ENCODE results near the gene RPS3.

Gene RPS3

DNA sequence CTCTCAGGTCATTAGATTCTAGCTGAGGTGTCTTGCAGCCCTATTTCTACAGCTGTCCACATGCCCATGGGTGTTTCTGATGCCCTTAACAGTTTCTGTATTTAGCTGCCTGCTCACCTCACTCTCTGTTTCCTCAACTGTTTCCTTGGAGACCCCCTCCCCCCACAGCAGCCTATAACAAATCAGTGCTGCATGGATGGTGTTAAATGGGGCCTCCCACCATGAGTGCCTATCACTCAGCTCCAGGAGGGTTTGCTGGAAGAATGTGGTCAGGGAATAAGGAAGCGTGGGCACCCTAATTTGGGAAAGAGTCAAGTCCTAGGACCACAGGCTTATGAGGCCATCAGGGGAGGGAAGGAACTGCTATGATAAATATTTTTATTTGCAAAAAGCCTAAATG is 25.1 kb downstream of the RPS3 start:
- TF ChIP-seq CTCF (IDR thresholded peaks at IDR 0.05; ENCODE audit: insufficient read depth, low read length, poor library complexity, severe bottlenecking): no peak
- Histone ChIP-seq H3K27me3 (replicated peaks; ENCODE audit: control insufficient read depth, insufficient read depth, low read length) (no peaks in the 10 kb centered on the region), H3K4me3 (replicated peaks; ENCODE audit: low read depth, low read length) (no peak overlapping the region), H3K36me3 (ENCODE audit: control insufficient read depth, insufficient read depth, low read length) (peaks cover 2% of the 10 kb centered on the region; the same call in 1 of the 2 replicates)
- no peak for DNase-seq (ENCODE audit: extremely low read depth, insufficient read length)

- Histone ChIP-seq H3K4me3 (replicated peaks; ENCODE audit: low read depth, low read length) (no peak overlapping the region), H3K27me3 (replicated peaks; ENCODE audit: control insufficient read depth, insufficient read depth, low read length) (no peaks in the 10 kb centered on the region), H3K36me3 (ENCODE audit: control insufficient read depth, insufficient read depth, low read length) (peaks cover 2% of the 10 kb centered on the region; the same call in 1 of the 2 replicates)
- TF ChIP-seq CTCF (IDR thresholded peaks at IDR 0.05; ENCODE audit: insufficient read depth, low read length, poor library complexity, severe bottlenecking): peak; percentile 27
- DNase-seq (ENCODE audit: extremely low read depth, insufficient read length): no peak
Observed at GRCh38 chr11:75425422-75425821, 26.1 kb downstream of the RPS3 start.

GRCh38 chr11:75426720-75427086 is 27.4 kb downstream of the RPS3 start:
- no peaks in the 10 kb centered on the region for H3K27me3 ChIP-seq (replicated peaks; ENCODE audit: control insufficient read depth, insufficient read depth, low read length)
- TF ChIP-seq CTCF (IDR thresholded peaks at IDR 0.05; ENCODE audit: insufficient read depth, low read length, poor library complexity, severe bottlenecking): no peak

GRCh38 chr11:75427181-75427580 is 27.9 kb downstream of the RPS3 start:
- Histone ChIP-seq H3K27me3 (replicated peaks; ENCODE audit: control insufficient read depth, insufficient read depth, low read length) (peaks cover 1% of the 10 kb centered on the region; the same call in 1 of the 2 replicates), H3K36me3 (ENCODE audit: control insufficient read depth, insufficient read depth, low read length) (peaks cover 2% of the 10 kb centered on the region; the same call in 1 of the 2 replicates), H3K4me3 (replicated peaks; ENCODE audit: low read depth, low read length) (no peak overlapping the region)
- DNase-seq (ENCODE audit: extremely low read depth, insufficient read length): no peak
- no peak for TF ChIP-seq CTCF (IDR thresholded peaks at IDR 0.05; ENCODE audit: insufficient read depth, low read length, poor library complexity, severe bottlenecking)

More at GRCh38 chr11:75426720-75427086, 27.4 kb downstream of the RPS3 start:
- DNase-seq (ENCODE audit: extremely low read depth, insufficient read length): no peak
- Histone ChIP-seq H3K36me3 (ENCODE audit: control insufficient read depth, insufficient read depth, low read length) (peaks cover 2% of the 10 kb centered on the region; the same call in 1 of the 2 replicates), H3K4me3 (replicated peaks; ENCODE audit: low read depth, low read length) (no peak overlapping the region)

DNA sequence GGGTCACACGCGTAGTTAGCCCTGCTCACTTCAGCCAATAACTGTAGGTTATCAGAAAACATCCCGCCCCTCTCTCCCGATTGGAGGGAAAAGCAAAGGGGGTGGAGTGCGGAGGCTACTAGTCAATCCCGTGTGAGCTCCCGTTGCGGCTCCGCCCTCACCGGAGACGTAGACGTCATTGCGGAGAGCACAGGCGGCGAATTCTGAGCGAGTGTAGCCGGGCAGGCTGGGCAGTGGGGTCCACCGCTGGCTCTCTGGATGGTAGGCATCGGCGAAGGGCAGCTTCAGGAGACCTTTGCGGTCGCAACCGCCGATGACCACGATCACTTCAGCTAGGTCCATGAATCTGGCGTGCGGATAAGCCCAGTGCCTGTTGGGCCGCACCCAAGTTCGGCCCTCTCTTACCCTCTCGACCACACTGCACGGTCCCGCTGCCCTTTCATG is 29.0 kb downstream of the RPS3 start:
- TF ChIP-seq CTCF (IDR thresholded peaks at IDR 0.05; ENCODE audit: insufficient read depth, low read length, poor library complexity, severe bottlenecking): no peak
- Histone ChIP-seq H3K36me3 (ENCODE audit: control insufficient read depth, insufficient read depth, low read length) (peaks cover under 1% of the 10 kb centered on the region; the same call in 1 of the 2 replicates), H3K4me3 (replicated peaks; ENCODE audit: low read depth, low read length) (no peak overlapping the region), H3K27me3 (replicated peaks; ENCODE audit: control insufficient read depth, insufficient read depth, low read length) (peaks cover 2% of the 10 kb centered on the region)
- DNase-seq (ENCODE audit: extremely low read depth, insufficient read length): peak; percentile 64
